ENCODE measurements around the gene IFNA5.

DNA sequence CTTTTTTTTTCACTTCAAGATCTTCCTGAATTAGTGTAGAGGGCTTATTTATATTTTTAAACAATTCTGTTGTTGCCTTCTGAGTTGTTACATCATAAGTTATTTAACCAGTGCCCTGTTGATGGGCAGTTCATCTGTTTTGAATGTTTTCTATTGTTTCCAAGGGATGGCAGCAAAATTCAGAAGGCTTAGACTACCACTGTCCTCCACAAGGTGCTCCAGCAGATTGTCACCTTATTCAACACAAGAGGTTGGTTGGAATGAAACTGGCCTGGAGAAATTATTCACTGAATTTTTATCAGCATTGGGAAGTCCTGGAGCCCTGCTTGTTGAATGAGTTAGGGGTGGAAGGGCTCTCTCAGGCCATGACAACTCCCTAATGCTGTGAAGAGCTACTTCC lies 31.3 kb upstream of the IFNA5 start:
- no peak for TF ChIP-seq POLR2A (IDR thresholded peaks at IDR 0.05; ENCODE audit: low read depth, low read length)
- no peak for TF ChIP-seq POLR2AphosphoS5 (IDR thresholded peaks at IDR 0.05; ENCODE audit: low read depth, low read length)
- TF ChIP-seq TAF1 (IDR thresholded peaks at IDR 0.05; ENCODE audit: borderline replicate concordance, low read depth, low read length) = no peak

Data from GM12892 (cell line).